NCI-H2171 (cell line): ENCODE measurements around the gene ALOX5.

ENCODE experiments used
- DNase-seq: peaks from one replicate; lab custom pipeline; 2025; lab: John Stamatoyannopoulos, UW

Gene ALOX5

DNA sequence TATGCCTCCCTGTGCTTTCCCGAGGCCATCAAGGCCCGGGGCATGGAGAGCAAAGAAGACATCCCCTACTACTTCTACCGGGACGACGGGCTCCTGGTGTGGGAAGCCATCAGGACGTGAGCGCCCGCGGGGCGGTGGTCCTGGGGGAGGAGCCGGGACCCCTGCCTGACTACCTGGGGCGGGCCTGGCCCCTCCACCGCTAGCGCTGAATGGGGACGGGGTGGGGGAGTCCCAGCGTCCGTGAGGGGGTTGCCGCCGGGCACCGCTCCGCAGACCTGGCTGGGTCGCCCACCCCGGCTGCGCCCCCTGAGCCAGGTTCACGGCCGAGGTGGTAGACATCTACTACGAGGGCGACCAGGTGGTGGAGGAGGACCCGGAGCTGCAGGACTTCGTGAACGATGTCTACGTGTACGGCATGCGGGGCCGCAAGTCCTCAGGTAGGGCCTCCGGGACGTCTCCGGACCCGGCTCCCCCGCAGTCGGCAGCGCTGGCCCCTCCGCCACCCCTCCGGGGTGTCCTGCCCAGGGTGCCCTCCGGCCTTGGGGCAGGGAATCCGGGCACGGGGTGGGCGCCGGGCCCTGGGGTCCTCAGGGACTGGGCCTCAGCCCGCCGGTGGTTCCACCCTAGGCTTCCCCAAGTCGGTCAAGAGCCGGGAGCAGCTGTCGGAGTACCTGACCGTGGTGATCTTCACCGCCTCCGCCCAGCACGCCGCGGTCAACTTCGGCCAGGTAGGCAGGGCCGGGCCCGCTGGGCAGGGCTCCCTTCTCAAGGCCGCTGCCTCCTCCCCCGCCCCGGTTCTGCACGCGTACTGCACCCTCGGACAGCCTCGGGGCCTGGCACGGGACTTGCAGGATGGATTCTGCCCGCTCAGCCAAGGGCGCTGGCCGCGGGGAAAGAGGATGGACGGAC lies 69.3 kb downstream of the ALOX5 start:
- no peak for DNase-seq

DNA sequence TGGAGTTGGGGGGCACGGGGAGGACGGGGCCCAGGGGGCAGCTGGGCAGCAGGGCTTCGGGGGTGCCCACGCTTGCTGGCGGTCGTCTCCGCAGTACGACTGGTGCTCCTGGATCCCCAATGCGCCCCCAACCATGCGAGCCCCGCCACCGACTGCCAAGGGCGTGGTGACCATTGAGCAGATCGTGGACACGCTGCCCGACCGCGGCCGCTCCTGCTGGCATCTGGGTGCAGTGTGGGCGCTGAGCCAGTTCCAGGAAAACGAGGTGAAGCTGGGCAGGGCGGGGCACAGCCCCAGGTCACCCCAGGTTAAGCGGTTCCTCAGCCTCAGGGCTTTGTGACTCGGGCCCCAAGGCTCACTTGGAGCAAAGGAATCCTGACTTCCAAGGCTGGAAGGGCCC lies 70.0 kb downstream of the ALOX5 start:
- DNase-seq, result no peak

DNA sequence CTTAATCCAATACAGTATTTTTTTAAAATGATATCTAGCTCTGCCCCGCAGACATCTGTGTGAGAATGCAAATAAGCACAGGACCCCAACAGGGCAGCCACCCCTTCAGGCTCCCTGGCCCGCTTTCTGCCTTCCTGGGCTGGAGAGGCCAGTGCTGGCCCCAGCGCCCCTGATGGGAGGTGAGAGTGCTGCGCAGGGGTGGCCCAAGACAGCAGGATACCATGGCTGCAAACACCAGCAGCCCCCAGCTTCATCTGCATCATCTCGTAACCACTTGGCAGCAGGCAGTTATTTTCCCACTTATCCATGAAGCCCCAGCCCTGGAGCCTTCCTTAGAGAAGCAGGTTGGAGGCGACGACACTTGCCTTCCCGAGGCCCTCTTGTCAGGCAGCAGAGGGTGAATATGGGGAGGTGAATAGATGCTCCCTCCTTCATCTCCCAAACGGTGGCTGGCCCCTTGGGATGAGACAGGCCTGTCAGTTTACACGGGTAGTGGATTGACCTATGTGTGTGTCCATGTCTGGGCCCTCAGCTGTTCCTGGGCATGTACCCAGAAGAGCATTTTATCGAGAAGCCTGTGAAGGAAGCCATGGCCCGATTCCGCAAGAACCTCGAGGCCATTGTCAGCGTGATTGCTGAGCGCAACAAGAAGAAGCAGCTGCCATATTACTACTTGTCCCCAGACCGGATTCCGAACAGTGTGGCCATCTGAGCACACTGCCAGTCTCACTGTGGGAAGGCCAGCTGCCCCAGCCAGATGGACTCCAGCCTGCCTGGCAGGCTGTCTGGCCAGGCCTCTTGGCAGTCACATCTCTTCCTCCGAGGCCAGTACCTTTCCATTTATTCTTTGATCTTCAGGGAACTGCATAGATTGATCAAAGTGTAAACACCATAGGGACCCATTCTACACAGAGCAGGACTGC lies 71.2 kb downstream of the ALOX5 start:
- no peak for DNase-seq

DNA sequence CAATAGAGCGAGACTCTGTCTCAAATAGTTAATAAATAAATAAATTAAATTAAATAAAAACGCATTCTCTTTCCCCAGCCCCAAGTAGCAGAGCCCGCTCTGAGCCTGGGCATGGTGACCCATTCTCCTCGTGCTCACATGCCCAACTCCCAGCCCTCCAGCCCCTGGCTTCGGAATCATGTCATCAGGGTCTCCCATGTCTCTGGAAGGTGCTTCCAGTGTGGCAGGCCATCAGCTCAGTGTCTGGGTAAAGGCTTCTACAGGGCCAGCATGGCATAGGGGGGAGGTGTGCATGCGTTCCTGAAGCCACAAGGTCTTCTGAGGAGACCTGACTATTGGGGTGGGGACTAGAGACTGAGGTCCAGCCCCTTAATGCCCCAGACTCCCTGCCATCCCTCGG lies 72.8 kb downstream of the ALOX5 start:
- no peak for DNase-seq

DNA sequence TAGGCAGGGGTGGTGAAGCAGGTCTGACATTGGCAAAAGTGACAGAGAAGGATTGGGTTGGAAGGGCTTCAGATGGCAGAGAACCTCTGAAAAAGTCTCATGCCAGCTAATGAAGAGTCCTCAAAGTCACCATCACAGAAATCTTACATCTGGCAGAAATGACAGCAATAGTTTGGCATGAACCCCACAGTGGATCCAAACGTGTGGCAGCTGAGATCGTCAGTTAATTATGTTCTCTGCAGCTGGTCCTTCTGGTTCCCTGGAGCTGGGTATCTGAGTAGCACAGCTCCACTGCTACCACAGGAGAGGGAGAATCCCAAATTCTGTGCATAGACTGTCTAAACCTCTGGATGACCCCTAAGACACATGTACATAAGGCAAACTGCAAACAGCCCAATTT lies 73.4 kb downstream of the ALOX5 start:
- DNase-seq, result no peak

DNA sequence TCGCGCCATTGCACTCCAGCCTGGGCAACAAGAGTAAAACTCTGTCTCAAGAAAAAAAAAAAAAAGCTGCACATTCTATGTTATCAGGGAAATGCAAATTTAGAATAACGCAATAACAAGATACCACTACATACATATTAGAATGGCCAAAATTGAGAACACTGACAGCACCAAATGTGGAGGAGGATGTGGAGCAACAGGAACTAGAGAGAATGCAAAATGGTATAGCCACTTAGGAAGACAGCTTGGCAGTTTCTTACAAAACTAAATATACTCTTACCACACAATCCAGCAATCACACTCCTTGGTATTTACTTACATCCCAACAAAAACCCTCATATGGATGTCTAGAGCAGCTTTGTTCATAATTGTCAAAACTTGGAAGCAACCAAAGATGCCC lies 76.8 kb downstream of the ALOX5 start:
- no peak for DNase-seq

DNA sequence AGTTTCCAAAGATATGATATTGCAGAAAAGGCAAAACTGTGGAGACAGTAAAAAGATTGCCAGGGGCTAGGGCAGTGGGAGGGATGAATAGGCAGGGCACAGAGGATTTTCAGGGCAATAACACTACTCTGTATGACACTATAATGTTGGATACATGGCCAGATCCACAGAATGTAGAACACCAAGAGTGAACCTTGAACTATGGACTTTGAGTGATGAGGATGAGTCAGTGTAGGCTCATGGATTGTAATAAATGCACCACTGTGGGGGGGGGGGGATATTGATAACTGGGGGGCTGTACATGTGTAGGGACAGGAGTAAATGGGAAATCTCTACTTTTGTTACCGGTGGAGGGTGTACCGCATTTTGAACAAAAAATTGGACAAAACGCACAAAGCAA lies 77.4 kb downstream of the ALOX5 start:
- DNase-seq, result no peak

DNA sequence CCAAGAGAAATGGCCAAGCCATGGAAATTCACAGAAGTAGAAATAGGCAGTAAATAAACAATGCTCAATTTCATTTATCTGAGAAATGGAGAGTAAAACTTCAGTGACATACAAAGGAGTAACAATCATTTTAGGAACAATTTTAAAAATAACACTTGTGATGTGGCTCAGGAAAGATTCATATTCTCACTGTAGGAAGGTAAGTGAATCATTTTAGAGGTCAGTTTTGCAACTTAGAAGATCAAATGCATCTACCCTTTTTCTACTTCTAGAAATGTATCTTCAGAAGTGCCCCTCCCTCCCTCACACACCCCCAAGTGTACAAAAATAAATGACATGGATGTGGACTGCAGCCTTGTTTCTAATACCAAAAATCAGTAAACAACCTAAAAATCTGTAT lies 78.3 kb downstream of the ALOX5 start:
- DNase-seq, result no peak

DNA sequence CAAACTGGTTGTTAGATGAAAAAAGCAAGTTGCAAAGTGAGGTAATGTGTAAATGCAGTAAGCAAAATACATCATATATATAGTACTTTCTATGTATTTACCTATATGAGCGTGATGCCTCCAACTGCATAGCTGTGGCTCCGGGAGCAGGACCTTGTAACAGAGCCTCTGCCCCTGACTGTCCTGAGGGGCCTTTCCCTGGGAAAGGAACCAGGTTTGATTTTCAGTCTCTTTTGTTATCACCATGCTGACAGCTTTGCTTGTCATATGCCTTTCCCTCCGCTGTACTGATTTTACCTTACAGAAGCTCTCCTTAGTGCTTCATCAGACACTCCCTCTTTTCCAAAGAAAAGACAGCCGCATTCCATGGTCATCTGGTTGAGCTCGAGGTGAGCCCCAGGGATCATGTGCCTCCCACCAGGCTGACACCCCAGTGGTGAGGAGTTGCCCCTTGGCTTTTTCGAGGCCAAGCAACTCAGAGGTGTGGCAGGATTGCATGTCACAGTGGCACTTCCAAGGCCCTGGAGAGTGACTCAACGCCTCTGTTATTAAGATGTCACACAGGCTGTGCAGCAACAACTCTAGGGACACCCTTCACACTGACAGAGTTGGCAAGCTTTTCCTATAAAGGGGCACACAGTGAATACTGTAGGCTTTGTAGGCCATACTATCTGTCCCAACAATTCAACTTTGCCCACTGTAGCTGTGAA lies 78.9 kb downstream of the ALOX5 start:
- no peak for DNase-seq

DNA sequence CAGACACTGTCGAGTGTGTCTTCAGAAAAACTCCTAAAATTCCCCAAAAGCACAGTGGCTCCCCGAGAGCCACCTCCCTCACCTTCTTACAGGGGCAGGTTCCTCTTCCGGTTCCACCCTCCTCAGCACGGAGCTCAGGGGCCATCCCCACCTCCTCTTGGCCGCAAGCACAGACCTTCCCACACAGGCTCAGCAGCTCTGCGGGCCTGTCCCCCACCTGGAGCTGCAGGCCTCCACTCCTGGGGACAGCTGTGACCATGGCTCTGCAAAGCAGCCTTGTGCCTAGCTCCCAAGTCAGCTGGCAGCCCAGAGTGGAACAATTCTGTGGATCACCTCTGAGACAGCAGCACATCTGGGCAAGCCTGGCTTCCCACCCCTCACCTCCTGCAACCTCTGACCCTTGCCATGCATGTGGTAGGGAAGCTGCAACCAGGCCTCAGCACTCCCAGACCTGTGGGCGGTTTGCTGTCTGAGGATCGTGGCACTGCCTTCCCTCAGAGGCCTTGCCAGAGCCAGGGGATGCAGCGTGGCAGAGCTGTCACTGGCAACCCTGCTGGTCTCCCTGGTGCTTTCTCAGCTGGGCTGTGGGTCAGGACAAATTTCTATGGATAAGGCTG lies 79.7 kb downstream of the ALOX5 start:
- no peak for DNase-seq

DNA sequence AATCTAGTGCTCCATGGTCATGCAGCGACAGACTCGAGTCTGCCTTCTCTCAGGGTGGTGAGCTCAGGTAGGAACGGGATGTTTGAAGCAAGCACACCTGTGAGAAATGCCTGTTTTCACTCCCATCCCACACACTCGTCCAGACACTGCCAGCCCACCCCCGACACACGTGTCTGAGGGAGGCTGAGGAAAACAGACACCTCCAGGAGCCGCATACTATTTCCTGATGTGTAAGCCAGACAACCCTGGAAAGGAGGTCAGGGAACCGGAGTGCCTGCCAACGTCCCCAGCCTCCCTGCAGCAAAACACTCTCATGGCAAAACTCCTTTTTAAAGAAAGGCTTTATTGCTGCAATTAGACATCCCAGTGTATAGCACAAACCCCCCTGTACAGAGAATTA lies 80.2 kb downstream of the ALOX5 start:
- no peak for DNase-seq

DNA sequence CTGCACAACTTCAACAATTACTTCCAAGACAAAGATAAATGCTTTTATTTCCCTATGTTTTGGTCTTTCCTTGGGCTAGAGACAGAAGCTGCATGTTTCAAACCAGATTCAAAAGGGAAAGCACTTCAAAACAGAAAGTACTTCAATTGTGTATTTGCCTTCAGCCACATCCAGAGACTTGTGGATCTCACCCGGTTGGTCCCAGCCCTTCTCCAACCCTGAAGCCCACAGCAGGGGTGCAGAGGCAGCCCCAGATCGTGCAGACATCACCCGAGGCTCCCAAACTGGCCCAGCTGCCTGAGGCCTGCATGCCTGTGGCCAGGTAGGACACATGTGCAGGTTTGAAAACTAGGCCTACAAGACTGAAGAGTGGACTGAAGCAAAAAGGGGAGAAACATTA lies 80.8 kb downstream of the ALOX5 start:
- no peak for DNase-seq

DNA sequence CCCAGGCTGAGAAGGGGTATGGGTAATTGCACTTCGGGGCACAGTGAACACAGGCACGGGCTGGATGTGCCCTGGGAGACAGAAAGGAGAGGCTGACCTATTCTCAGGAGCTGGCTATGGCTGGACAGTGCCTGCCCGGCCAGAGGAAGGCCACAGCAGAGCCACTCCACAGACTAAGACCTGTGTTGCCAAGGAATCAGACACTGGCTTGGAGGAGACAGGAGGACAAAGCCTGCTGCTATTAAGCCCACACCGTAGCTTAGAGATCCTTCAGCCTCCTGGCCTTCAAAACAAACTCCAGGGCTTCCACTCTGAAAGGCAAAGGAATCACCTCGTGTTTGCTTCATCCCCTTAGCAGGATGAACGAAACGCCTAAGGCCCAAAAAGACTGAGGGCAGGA lies 82.2 kb downstream of the ALOX5 start:
- no peak for DNase-seq

DNA sequence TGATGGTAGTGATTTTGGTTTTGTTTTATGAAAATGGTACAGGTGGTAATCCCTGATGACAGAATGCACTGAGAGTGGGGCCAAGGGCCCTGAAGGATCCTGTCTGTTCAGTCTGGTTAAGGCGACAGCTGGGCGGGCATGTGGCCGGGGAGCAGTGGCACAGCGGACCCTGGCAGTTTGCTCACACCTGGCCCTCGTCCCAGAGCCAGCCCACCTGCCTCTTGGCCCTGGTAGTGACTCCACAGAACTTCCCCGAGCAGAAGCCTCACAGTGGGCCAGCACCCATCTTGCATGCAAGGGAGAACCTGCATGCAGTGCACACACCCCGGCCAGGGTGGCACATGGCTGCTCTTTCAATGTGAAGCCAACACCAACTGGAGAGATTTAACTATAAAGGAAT lies 82.8 kb downstream of the ALOX5 start:
- peak; percentile 33 for DNase-seq

DNA sequence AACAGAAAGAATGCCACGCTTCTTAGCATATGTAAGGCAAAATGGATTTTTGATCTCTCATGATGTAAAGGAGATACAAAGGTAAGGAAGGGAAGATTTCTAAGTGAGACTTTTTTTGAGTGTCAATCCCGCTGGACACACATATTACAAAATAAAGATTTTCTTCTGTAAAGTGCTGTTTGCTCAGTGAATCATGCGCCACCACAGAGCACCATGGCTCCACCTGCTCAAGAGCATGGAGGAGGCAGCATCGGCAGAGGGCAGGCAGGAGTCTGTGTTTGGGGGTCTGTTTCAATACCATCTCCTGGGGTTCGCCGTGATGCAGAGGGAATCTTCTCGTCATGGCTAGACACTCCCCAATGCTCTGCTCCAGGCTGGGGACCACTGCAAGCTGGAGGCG lies 83.5 kb downstream of the ALOX5 start:
- no peak for DNase-seq

DNA sequence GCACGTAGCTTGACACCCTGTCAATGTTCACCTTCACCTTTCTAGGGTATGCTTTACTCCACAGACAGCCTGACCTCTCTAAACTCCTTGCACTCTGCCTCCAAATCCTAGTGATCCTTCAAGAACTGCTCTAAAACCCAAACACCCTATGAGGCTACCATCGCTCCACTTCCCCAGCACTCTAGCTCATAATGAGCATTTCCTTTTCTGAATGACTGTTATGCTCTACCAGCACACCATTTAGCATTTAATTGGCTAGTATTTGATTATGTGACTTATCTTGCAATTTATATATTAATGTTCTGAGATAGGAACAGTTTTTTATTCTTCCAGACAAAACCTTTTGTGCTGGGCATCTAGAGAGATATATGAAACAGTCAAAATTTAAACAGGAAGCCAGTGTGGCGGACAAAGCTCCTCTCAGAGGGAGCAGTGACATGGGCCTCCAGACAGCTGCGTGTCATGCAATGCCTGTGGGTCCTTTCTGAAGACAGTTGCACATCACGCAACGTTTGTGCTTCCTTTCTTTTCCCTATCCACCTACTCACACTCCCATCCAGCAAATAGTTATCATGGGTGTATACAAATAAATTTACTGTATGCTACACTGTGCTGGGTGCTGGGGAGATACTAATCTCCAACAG lies 86.3 kb downstream of the ALOX5 start:
- no peak for DNase-seq

DNA sequence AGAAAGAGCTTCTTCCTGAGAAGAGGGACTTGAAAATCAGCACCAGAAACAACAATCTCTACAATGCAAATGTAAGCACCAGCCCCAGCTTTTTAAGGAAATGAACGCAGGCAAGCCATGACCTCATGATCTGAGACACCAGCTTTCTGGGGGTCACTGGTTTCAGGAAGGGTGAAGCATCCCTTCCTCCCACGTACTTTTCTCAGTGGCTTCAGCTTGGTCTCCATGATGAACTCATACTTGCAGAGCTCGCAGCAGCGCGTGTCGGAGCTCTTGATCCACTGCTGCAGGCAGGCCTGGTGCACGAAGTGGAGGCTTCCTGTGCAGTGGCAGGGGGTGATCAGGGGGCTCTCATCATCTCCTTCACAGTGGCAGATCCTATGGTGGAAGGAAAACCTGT lies 87.0 kb downstream of the ALOX5 start:
- DNase-seq, result no peak

DNA sequence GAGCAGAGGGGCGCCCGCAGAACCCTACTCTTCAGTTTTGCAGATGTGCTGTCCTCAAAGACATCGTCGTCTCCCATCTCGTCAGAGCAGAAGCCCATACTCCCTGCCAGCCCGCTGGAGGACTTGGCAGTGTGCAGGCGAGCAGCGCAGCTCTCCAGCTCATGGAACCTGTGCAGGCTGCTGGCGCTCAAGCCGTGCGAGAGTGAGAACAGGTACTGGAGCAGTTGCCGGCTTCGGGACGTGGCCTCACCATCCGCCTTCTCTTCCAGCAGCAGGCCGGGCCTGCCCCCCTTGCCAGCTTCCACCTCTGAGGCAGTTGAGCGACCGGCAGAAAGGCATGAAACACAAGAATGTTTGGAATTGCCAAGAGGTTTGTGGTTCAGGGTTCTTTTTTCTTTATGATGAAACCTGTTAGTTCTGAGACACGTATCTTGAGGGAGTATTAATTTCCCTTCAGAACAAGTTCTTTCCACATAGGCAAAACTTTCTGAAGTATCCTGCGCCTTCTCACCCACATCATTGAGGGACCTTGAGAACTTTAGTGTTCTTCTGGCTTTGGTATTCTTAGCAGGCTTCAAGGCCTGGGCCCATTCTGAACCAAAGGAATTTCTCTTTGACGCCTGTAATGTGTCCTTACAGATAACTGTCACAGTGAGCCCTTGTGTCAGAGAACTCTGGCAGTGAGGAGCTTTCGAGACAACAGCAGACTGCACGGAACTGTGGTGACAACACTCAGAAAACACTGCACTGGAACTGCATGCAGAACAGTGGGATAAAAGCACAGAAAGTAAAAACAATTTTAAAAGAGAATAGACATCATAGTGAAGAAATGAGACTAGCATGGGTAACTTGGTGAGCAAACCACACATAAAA lies 89.5 kb downstream of the ALOX5 start:
- no peak for DNase-seq

DNA sequence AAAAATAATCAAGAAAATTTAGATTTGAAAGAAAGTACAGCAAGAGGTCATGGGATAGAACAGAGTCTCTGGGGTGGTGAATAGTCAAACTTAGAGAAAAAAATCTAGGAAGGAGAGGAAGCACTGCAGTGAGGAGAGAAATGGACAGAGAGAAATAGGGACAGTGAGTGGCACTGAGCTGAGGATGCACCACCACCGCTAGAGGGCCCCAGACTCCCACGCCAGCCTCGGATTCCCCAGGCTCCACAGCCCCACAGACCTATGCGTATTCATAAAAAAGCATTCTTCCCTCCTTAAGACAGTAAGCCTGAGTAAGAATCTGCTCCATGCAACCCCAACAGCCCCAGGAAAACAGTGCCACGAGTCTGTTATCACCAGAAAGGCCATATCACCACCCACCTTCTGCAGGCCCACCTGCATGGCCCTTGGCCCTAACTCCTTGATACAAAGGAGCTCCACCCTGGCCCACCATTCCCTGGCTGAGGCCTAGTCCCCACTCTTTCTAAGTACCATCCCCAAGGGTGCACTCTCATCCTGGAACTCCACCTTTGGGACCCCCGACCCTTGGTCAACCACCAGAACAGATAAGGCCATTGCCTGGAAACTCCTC lies 91.0 kb downstream of the ALOX5 start:
- peak; percentile 4 for DNase-seq

DNA sequence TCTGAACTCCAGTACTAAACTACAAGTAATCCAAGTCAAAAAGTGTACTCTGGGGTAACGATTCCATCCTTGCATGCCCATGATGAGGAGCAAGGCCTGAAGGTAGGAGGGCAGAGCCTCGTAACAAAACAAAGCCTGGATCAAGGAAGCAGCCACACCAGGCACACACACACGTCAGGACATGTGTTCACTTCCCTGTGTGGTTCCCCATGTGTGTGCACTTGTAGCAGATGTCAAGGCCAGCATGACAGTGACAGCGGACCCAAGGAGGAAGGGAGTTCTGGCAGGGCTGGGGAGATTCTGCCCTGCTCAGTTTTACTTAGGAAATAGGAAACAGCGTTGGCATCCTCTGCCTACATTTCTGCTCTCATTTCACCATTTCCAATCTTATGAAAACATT lies 92.8 kb downstream of the ALOX5 start:
- no peak for DNase-seq
